B cell (primary cell): ENCODE results near the gene ATXN1. TPM values are rescaled to one million over a fixed set of nuclear protein-coding genes. Genes with fewer than 3 reads are reported as not detected.

Source experiments
- ATAC-seq: fragments of 200-7000 bp; cut with Tn5 transposase; one replicate; pipeline ENCODE4 v1.10.0; 2021; ENCODE audit warnings: low read depth, mild to moderate bottlenecking, moderate number of reproducible peaks, moderate library complexity
- CTCF ChIA-PET: fragments of 350-600 bp; sonication (Branson Sonifier 250); formaldehyde crosslinking; loops from one replicate; lab custom pipeline; 2021; ENCODE audit warnings: antibody characterized with exemption, inconsistent platforms; lab: Charles Lee
- POLR2A ChIA-PET: fragments of 350-600 bp; sonication (Branson Sonifier 250); formaldehyde crosslinking; loops from one replicate; lab custom pipeline; 2021; ENCODE audit warnings: antibody characterized with exemption; lab: Charles Lee
- DNase-seq: peaks from one replicate; pipeline ENCODE4 v3.0.0; 2013
- H2AFZ ChIP-seq: 2 replicates; pipeline ENCODE4 v1.6.1; 2012; ENCODE audit warnings: mild to moderate bottlenecking, low read depth, low read length; ENCODE audit not compliant: insufficient read depth, poor library complexity, severe bottlenecking
- H3K27ac ChIP-seq, 2 donors: 1 replicate in 1 of 2; 2 replicates in 1 of 2; pipeline ENCODE4 v1.5.1; 2012 to 2013; ENCODE audit warnings: low read length in 2 of 2, mild to moderate bottlenecking in 2 of 2, moderate library complexity in 1 of 2
- H3K27me3 ChIP-seq, 4 experiments: fragments of 200-600 bp in 1 of 4; sonication (generic) in 1 of 4; replicated peaks in 1 of 4; 1 replicate in 2 of 4; 2 replicates in 2 of 4; pipeline versions ENCODE4 v1.6.1 to v1.7.0; 2013 to 2016; ENCODE audit warnings: low read length in 3 of 4, mild to moderate bottlenecking in 2 of 4, mixed read lengths in 1 of 4, moderate library complexity in 1 of 4; ENCODE audit not compliant: insufficient read depth in 4 of 4, control insufficient read depth in 3 of 4; ENCODE audit errors: control extremely low read depth in 1 of 4
- H3K36me3 ChIP-seq, 2 experiments: replicated peaks in 1 of 2; 1 replicate in 1 of 2; 2 replicates in 1 of 2; pipeline versions ENCODE4 v1.6.1 to v1.7.1; 2013; ENCODE audit warnings: low read length in 1 of 2; ENCODE audit not compliant: insufficient read depth in 2 of 2, control insufficient read depth in 1 of 2; ENCODE audit errors: control extremely low read depth in 1 of 2, extremely low read depth in 1 of 2
- H3K4me1 ChIP-seq, 2 donors: fragments of 200-600 bp in 1 of 2; sonication (generic) in 1 of 2; 1 replicate in 1 of 2; 2 replicates in 1 of 2; pipeline versions ENCODE4 v1.5.1 to v1.6.1; 2013 to 2017; ENCODE audit warnings: low read length in 2 of 2; ENCODE audit not compliant: control insufficient read depth in 2 of 2, insufficient read depth in 2 of 2
- H3K4me2 ChIP-seq: replicated peaks from 2 replicates; pipeline ENCODE3; 2012; ENCODE audit warnings: mild to moderate bottlenecking, low read depth, low read length; ENCODE audit not compliant: poor library complexity, severe bottlenecking
- H3K4me3 ChIP-seq, 5 experiments: fragments of 200-600 bp in 1 of 5; sonication (generic) in 1 of 5; 1 replicate in 3 of 5; 2 replicates in 2 of 5; pipeline versions ENCODE4 v1.5.1 to v1.7.0; 2011 to 2016; ENCODE audit warnings: low read length in 4 of 5, mild to moderate bottlenecking in 4 of 5, low read depth in 2 of 5, control low read depth in 1 of 5, moderate library complexity in 1 of 5; ENCODE audit not compliant: insufficient read depth in 1 of 5; ENCODE audit errors: control extremely low read depth in 1 of 5, extremely low read depth in 1 of 5
- H3K79me2 ChIP-seq: fragments of 200-600 bp; sonication (generic); one replicate; pipeline ENCODE4 v1.6.0; 2016; ENCODE audit warnings: low read length; ENCODE audit not compliant: control insufficient read depth, insufficient read depth
- H3K9ac ChIP-seq: fragments of 200-600 bp; sonication (generic); 2 replicates; pipeline ENCODE4 v1.6.1; 2017; ENCODE audit warnings: mild to moderate bottlenecking, low read length, moderate library complexity
- H3K9me3 ChIP-seq, 3 donors: one replicate each; pipeline versions ENCODE4 v1.6.1 to v1.7.1; 2013; ENCODE audit warnings: low read length in 2 of 3; ENCODE audit not compliant: control insufficient read depth in 2 of 3, insufficient read depth in 1 of 3; ENCODE audit errors: control extremely low read depth in 1 of 3
- H4K20me1 ChIP-seq: 2 replicates; pipeline ENCODE4 v1.6.0; 2012; ENCODE audit warnings: mild to moderate bottlenecking, low read length; ENCODE audit not compliant: insufficient read depth, control insufficient read depth, poor library complexity, severe bottlenecking
- H3K27ac Mint-ChIP-seq: one replicate; pipeline ENCODE4 v1.8.0; 2021; ENCODE audit warnings: mixed read lengths
- H3K27me3 Mint-ChIP-seq: one replicate; pipeline ENCODE4 v1.8.0; 2021; ENCODE audit warnings: mixed read lengths
- H3K4me1 Mint-ChIP-seq: one replicate; pipeline ENCODE4 v1.8.0; 2021; ENCODE audit warnings: mixed read lengths
- H3K4me3 Mint-ChIP-seq: one replicate; pipeline ENCODE4 v1.8.0; 2021; ENCODE audit warnings: mixed read lengths
- H3K9me3 Mint-ChIP-seq: one replicate; pipeline ENCODE4 v1.8.0; 2022; ENCODE audit warnings: mixed read lengths; ENCODE audit not compliant: insufficient read depth
- CTCF ChIP-seq: fragments of 200-600 bp; IDR thresholded peaks from one replicate; pipeline ENCODE4 v1.8.0; 2022; ENCODE audit warnings: antibody characterized with exemption, mild to moderate bottlenecking
- EZH2 ChIP-seq: IDR thresholded peaks from 2 replicates; pipeline ENCODE4 v1.6.1; 2012; ENCODE audit warnings: borderline replicate concordance, low read depth, mild to moderate bottlenecking, moderate library complexity, low read length; ENCODE audit not compliant: insufficient read depth, poor library complexity, severe bottlenecking
- WGBS: methylation state at CpG from one replicate; pipeline ENCODE4 v1.1.5; 2013; ENCODE audit warnings: missing lambda C conversion rate; ENCODE audit not compliant: insufficient coverage; 5-methylcytosine and 5-hydroxymethylcytosine counted together
- intact Hi-C: fragments of 100-400 bp; cut with micrococcal nuclease; formaldehyde crosslinking; loops from one replicate; pipeline ENCODE4 v1.10.0; 2022
- polyA plus RNA-seq: library from polyadenylated mRNA; depleted of rRNA; stranded (reverse); fragments of >200 nt; gene quantifications from 2 replicates; pipeline ENCODE4 v1.2.3, GENCODE V29; 2012
- total RNA-seq, 2 donors: library from RNA; stranded (reverse); fragments of 120-200 nt in 1 of 2; gene quantifications; 1 replicate in 1 of 2; 2 replicates in 1 of 2; pipeline versions ENCODE4 v1.2.3 to v1.2.4, GENCODE V29; 2013 to 2022

Gene ATXN1
- total and polyA plus RNA-seq, 2 donors (not counting 1 experiment from before 2014, with no cell fraction given): 5.7 to 63.8 TPM

GRCh38 chr6:16623029-16623653 lies 138.1 kb downstream of the ATXN1 start:
- Histone ChIP-seq H3K36me3 (no peaks in the 10 kb centered on the region), H3K4me2 (no peak overlapping the region), H2AFZ (no peak overlapping the region), H3K4me3 (no peak overlapping the region), H3K27me3 (no peaks in the 10 kb centered on the region), H3K27ac (no peak overlapping the region), H3K79me2 (no peaks in the 10 kb centered on the region), H3K9ac (no peak overlapping the region), H3K4me1 (no peaks in the 10 kb centered on the region), H4K20me1 (no peaks in the 10 kb centered on the region), H3K9me3 (no peaks in the 10 kb centered on the region)
- DNase-seq (no peak), ATAC-seq (no peak)
- Mint-ChIP-seq H3K27ac (no peak overlapping the region), H3K4me1 (peaks cover 29% of the 10 kb centered on the region), H3K4me3 (no peak overlapping the region), H3K27me3 (no peaks in the 10 kb centered on the region), H3K9me3 (no peaks in the 10 kb centered on the region)
- intact Hi-C loops: no loop called here
- WGBS: 100% methylated on average over 1 of the region's 3 CpGs
- TF ChIP-seq CTCF (no peak), EZH2 (no peak)
- ChIA-PET CTCF (no interaction called here), POLR2A (no interaction called here)

- H3K4me1 Mint-ChIP-seq: peaks cover 30% of the 10 kb centered on the region
- Histone ChIP-seq H4K20me1 (no peaks in the 10 kb centered on the region), H3K9me3 (no peaks in the 10 kb centered on the region), H3K79me2 (no peaks in the 10 kb centered on the region), H3K9ac (no peak overlapping the region), H3K27me3 (no peaks in the 10 kb centered on the region), H3K4me2 (no peak overlapping the region), H3K4me3 (no peak overlapping the region), H3K4me1 (no peaks in the 10 kb centered on the region), H2AFZ (no peak overlapping the region), H3K36me3 (no peaks in the 10 kb centered on the region), H3K27ac (no peak overlapping the region)
- TF ChIP-seq EZH2: no peak
- no peak for TF ChIP-seq CTCF
- ChIA-PET CTCF (interaction anchor here (0.9 kb wide), 1 partner anchor 62 kb away, joined by 3 read pairs; no protein-coding TSS in a partner anchor), POLR2A (no interaction called here)
- 79% methylated on average over 2 of the region's 5 CpGs for WGBS
- intact Hi-C loops: no loop called here
- no peaks in the 10 kb centered on the region for H3K9me3 Mint-ChIP-seq
- no peak overlapping the region for H3K4me3 Mint-ChIP-seq
- no peaks in the 10 kb centered on the region for H3K27me3 Mint-ChIP-seq
- no peak for ATAC-seq
- H3K27ac Mint-ChIP-seq: peak overlapping the region; percentile 54
- DNase-seq: no peak
These were observed 139.1 kb downstream of the ATXN1 start for GRCh38 chr6:16622193-16622592.
